Measurements from ENCODE around the gene H2BW2.
"Not testable (repeated sequence)": the region's sequence is repeated elsewhere in the genome, so short reads cannot be mapped to it uniquely, and the experiment has no call there.

Gene H2BW2

GRCh38 chrX:104041003-104041402 lies 1.2 kb downstream of the H2BW2 start:
- no peak for DNase-seq
- Histone ChIP-seq H3K36me3 (replicated peaks; ENCODE audit: insufficient read depth, low read length) (no peaks in the 10 kb centered on the region), H3K4me2 (ENCODE audit: low read depth, low read length) (no peak overlapping the region), H3K79me2 (ENCODE audit: low read length) (no peaks in the 10 kb centered on the region), H2AFZ (ENCODE audit: low read length) (no peak overlapping the region), H3K27ac (ENCODE audit: low read length) (no peak overlapping the region), H3K9me2 (replicated peaks; ENCODE audit: insufficient read depth, low read length) (no peaks in the 10 kb centered on the region), H3K4me1 (ENCODE audit: low read length) (no peaks in the 10 kb centered on the region), H3K9ac (ENCODE audit: low read length) (no peak overlapping the region), H3K27me3 (replicated peaks; ENCODE audit: insufficient read depth, low read length) (no peaks in the 10 kb centered on the region), H4K20me1 (ENCODE audit: insufficient read depth, low read length) (no peaks in the 10 kb centered on the region), H3K9me3 (replicated peaks; ENCODE audit: insufficient read depth, low read length) (no peaks in the 10 kb centered on the region), H3K4me3 (ENCODE audit: low read length) (no peak overlapping the region), H3F3A (ENCODE audit: insufficient read depth, low read length) (no peaks in the 10 kb centered on the region)
- no peak for TF ChIP-seq EZH2 (optimal IDR thresholded peaks at IDR 0.05; ENCODE audit: low read depth, low read length)

GRCh38 chrX:104045642-104046041 lies 5.9 kb downstream of the H2BW2 start:
- no peaks in the 10 kb centered on the region for H4K20me1 ChIP-seq (ENCODE audit: insufficient read depth, low read length)
- TF ChIP-seq EZH2 (optimal IDR thresholded peaks at IDR 0.05; ENCODE audit: low read depth, low read length) (no peak), CTCF (IDR thresholded peaks at IDR 0.05; ENCODE audit: low read length) (no peak), EZH2phosphoT487 (IDR thresholded peaks at IDR 0.05; ENCODE audit: low read length) (no peak)
- no peaks in the 10 kb centered on the region for H3K9me3 ChIP-seq (replicated peaks; ENCODE audit: insufficient read depth, low read length)
- no peaks in the 10 kb centered on the region for H3K27me3 ChIP-seq (replicated peaks; ENCODE audit: insufficient read depth, low read length)
- H3F3A ChIP-seq (ENCODE audit: insufficient read depth, low read length) = no peaks in the 10 kb centered on the region
- H3K79me2 ChIP-seq (ENCODE audit: low read length) = no peaks in the 10 kb centered on the region
- no peak overlapping the region for H3K4me3 ChIP-seq (ENCODE audit: low read length)
- no peak overlapping the region for H2AFZ ChIP-seq (ENCODE audit: low read length)
- H3K9ac ChIP-seq (ENCODE audit: low read length) = no peak overlapping the region
- no peaks in the 10 kb centered on the region for H3K36me3 ChIP-seq (replicated peaks; ENCODE audit: insufficient read depth, low read length)
- H3K4me1 ChIP-seq (ENCODE audit: low read length) = no peaks in the 10 kb centered on the region
- no peak for DNase-seq
- no peaks in the 10 kb centered on the region for H3K9me2 ChIP-seq (replicated peaks; ENCODE audit: insufficient read depth, low read length)
- no peak overlapping the region for H3K4me2 ChIP-seq (ENCODE audit: low read depth, low read length)
- no peak overlapping the region for H3K27ac ChIP-seq (ENCODE audit: low read length)

- DNase-seq = no peak
Measured at GRCh38 chrX:104047171-104047570, 7.4 kb downstream of the H2BW2 start.

GRCh38 chrX:104054956-104055355 lies 15.2 kb downstream of the H2BW2 start:
- not testable (repeated sequence) for H3K4me3 ChIP-seq (ENCODE audit: low read length); H3K27me3 ChIP-seq (replicated peaks; ENCODE audit: insufficient read depth, low read length); H3K79me2 ChIP-seq (ENCODE audit: low read length); H3K9me3 ChIP-seq (replicated peaks; ENCODE audit: insufficient read depth, low read length); H3K36me3 ChIP-seq (replicated peaks; ENCODE audit: insufficient read depth, low read length); H4K20me1 ChIP-seq (ENCODE audit: insufficient read depth, low read length); H3K27ac ChIP-seq (ENCODE audit: low read length); H3K4me1 ChIP-seq (ENCODE audit: low read length); H3K9me2 ChIP-seq (replicated peaks; ENCODE audit: insufficient read depth, low read length); H3K9ac ChIP-seq (ENCODE audit: low read length); DNase-seq; H2AFZ ChIP-seq (ENCODE audit: low read length); H3F3A ChIP-seq (ENCODE audit: insufficient read depth, low read length); H3K4me2 ChIP-seq (ENCODE audit: low read depth, low read length)

More at GRCh38 chrX:104047171-104047570, 7.4 kb downstream of the H2BW2 start:
- H3K27me3 ChIP-seq (replicated peaks; ENCODE audit: insufficient read depth, low read length) = no peaks in the 10 kb centered on the region
- H3K4me3 ChIP-seq (ENCODE audit: low read length) = no peak overlapping the region
- no peak overlapping the region for H3K4me2 ChIP-seq (ENCODE audit: low read depth, low read length)
- no peaks in the 10 kb centered on the region for H4K20me1 ChIP-seq (ENCODE audit: insufficient read depth, low read length)
- no peaks in the 10 kb centered on the region for H3K4me1 ChIP-seq (ENCODE audit: low read length)
- TF ChIP-seq CTCF (IDR thresholded peaks at IDR 0.05; ENCODE audit: low read length) = no peak
- no peak for TF ChIP-seq EZH2 (optimal IDR thresholded peaks at IDR 0.05; ENCODE audit: low read depth, low read length)
- no peak for TF ChIP-seq EZH2phosphoT487 (IDR thresholded peaks at IDR 0.05; ENCODE audit: low read length)
- H3F3A ChIP-seq (ENCODE audit: insufficient read depth, low read length) = no peaks in the 10 kb centered on the region
- no peaks in the 10 kb centered on the region for H3K9me2 ChIP-seq (replicated peaks; ENCODE audit: insufficient read depth, low read length)
- H3K27ac ChIP-seq (ENCODE audit: low read length) = no peak overlapping the region
- no peaks in the 10 kb centered on the region for H3K79me2 ChIP-seq (ENCODE audit: low read length)
- H3K9me3 ChIP-seq (replicated peaks; ENCODE audit: insufficient read depth, low read length) = no peaks in the 10 kb centered on the region
- no peak overlapping the region for H3K9ac ChIP-seq (ENCODE audit: low read length)
- H2AFZ ChIP-seq (ENCODE audit: low read length) = no peak overlapping the region
- H3K36me3 ChIP-seq (replicated peaks; ENCODE audit: insufficient read depth, low read length) = no peaks in the 10 kb centered on the region

GRCh38 chrX:104062636-104063035 lies 22.9 kb downstream of the H2BW2 start:
- not testable (repeated sequence) for H4K20me1 ChIP-seq (ENCODE audit: insufficient read depth, low read length); H3K4me3 ChIP-seq (ENCODE audit: low read length); H3K9me2 ChIP-seq (replicated peaks; ENCODE audit: insufficient read depth, low read length); H3K27ac ChIP-seq (ENCODE audit: low read length); H3K27me3 ChIP-seq (replicated peaks; ENCODE audit: insufficient read depth, low read length); H2AFZ ChIP-seq (ENCODE audit: low read length); DNase-seq; H3F3A ChIP-seq (ENCODE audit: insufficient read depth, low read length); H3K79me2 ChIP-seq (ENCODE audit: low read length); H3K4me1 ChIP-seq (ENCODE audit: low read length); H3K9ac ChIP-seq (ENCODE audit: low read length); H3K9me3 ChIP-seq (replicated peaks; ENCODE audit: insufficient read depth, low read length); H3K4me2 ChIP-seq (ENCODE audit: low read depth, low read length); H3K36me3 ChIP-seq (replicated peaks; ENCODE audit: insufficient read depth, low read length)

- H3K4me2 ChIP-seq (ENCODE audit: low read depth, low read length); H4K20me1 ChIP-seq (ENCODE audit: insufficient read depth, low read length); H3K9me2 ChIP-seq (replicated peaks; ENCODE audit: insufficient read depth, low read length); H2AFZ ChIP-seq (ENCODE audit: low read length); H3K9me3 ChIP-seq (replicated peaks; ENCODE audit: insufficient read depth, low read length); H3K36me3 ChIP-seq (replicated peaks; ENCODE audit: insufficient read depth, low read length); H3F3A ChIP-seq (ENCODE audit: insufficient read depth, low read length); H3K79me2 ChIP-seq (ENCODE audit: low read length); DNase-seq; H3K27ac ChIP-seq (ENCODE audit: low read length); H3K9ac ChIP-seq (ENCODE audit: low read length); H3K27me3 ChIP-seq (replicated peaks; ENCODE audit: insufficient read depth, low read length); H3K4me3 ChIP-seq (ENCODE audit: low read length); H3K4me1 ChIP-seq (ENCODE audit: low read length): not testable (repeated sequence)
Measured at GRCh38 chrX:104075778-104076445, 36.2 kb downstream of the H2BW2 start, which contains the start of gene TMSB15C. Gene TMSB15C, minus strand, starts transcription at chrX:104076236.
